Parathyroid adenoma (tissue), 2 donors: Measurements from ENCODE around the gene UBL4B.

ENCODE experiments used
- H2AFZ ChIP-seq: fragments of 300-600 bp; sonication (generic); one replicate; pipeline ENCODE4 v1.7.0; 2017; ENCODE audit warnings: antibody characterized with exemption, mild to moderate bottlenecking
- H3K27ac ChIP-seq: fragments of 300-600 bp; sonication (generic); one replicate; pipeline ENCODE4 v1.7.0; 2017
- H3K27me3 ChIP-seq: fragments of 300-600 bp; sonication (generic); one replicate; pipeline ENCODE4 v1.7.0; 2017; ENCODE audit warnings: low read length; ENCODE audit not compliant: control insufficient read depth, insufficient read depth
- H3K36me3 ChIP-seq: fragments of 300-600 bp; sonication (generic); one replicate; pipeline ENCODE4 v1.7.0; 2017; ENCODE audit warnings: low read length; ENCODE audit not compliant: control insufficient read depth, insufficient read depth
- H3K4me1 ChIP-seq: fragments of 300-600 bp; sonication (generic); one replicate; pipeline ENCODE4 v1.7.0; 2017; ENCODE audit warnings: control low read depth
- H3K4me2 ChIP-seq: fragments of 300-600 bp; sonication (generic); one replicate; pipeline ENCODE4 v1.7.0; 2017; ENCODE audit warnings: low read length
- H3K4me3 ChIP-seq: fragments of 300-600 bp; sonication (generic); one replicate; pipeline ENCODE4 v1.7.0; 2017; ENCODE audit warnings: low read depth, low read length
- H3K79me2 ChIP-seq: fragments of 300-600 bp; sonication (generic); one replicate; pipeline ENCODE4 v1.7.0; 2017; ENCODE audit warnings: control low read depth
- H3K9ac ChIP-seq: fragments of 300-600 bp; sonication (generic); one replicate; pipeline ENCODE4 v1.7.0; 2017; ENCODE audit warnings: mild to moderate bottlenecking
- H3K9me3 ChIP-seq: fragments of 300-600 bp; sonication (generic); one replicate; pipeline ENCODE4 v1.7.0; 2017; ENCODE audit warnings: low read length; ENCODE audit not compliant: control insufficient read depth
- TF ChIP-seq, protein P1 (sequence below): fragments of 300-600 bp; sonication (generic); IDR thresholded peaks from one replicate; pipeline ENCODE4 v1.7.0; 2017; ENCODE audit warnings: antibody characterized with exemption, mild to moderate bottlenecking
- donor health status: primary hyperparathyroidism.

UBL4B gene

GRCh38 chr1:110091381-110091780 lies 20.9 kb upstream of the UBL4B start:
- H3K4me1 ChIP-seq = no peaks in the 10 kb centered on the region
- no peak overlapping the region for H3K27ac ChIP-seq
- no peak overlapping the region for H3K9ac ChIP-seq
- TF ChIP-seq, protein P1, sequence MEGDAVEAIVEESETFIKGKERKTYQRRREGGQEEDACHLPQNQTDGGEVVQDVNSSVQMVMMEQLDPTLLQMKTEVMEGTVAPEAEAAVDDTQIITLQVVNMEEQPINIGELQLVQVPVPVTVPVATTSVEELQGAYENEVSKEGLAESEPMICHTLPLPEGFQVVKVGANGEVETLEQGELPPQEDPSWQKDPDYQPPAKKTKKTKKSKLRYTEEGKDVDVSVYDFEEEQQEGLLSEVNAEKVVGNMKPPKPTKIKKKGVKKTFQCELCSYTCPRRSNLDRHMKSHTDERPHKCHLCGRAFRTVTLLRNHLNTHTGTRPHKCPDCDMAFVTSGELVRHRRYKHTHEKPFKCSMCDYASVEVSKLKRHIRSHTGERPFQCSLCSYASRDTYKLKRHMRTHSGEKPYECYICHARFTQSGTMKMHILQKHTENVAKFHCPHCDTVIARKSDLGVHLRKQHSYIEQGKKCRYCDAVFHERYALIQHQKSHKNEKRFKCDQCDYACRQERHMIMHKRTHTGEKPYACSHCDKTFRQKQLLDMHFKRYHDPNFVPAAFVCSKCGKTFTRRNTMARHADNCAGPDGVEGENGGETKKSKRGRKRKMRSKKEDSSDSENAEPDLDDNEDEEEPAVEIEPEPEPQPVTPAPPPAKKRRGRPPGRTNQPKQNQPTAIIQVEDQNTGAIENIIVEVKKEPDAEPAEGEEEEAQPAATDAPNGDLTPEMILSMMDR = no peak
- no peak overlapping the region for H3K4me3 ChIP-seq
- H3K79me2 ChIP-seq = no peaks in the 10 kb centered on the region
- H3K9me3 ChIP-seq = no peaks in the 10 kb centered on the region
- H3K4me2 ChIP-seq = no peak overlapping the region
- no peaks in the 10 kb centered on the region for H3K36me3 ChIP-seq
- no peaks in the 10 kb centered on the region for H3K27me3 ChIP-seq
- no peak overlapping the region for H2AFZ ChIP-seq

DNA sequence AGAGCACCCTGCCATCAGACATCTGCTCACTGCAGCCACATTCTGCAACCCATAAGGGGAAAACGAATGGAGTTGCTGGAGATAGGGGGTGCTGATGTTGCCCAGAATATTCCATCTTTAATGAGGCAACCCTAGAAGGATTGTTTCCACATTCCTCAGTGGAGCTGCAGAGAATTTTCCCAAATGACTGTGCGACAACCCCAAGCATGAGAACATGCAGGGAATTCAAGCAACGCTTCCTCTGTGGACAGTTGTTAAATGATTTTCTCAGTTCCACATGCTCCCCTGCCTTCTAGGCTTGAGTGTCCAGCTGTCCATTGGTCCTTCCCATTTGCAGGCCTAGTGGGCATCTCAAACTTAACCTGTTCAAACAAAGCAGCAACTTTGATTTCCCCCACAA lies 20.5 kb upstream of the UBL4B start:
- Histone ChIP-seq H3K79me2 (no peaks in the 10 kb centered on the region), H3K9ac (no peak overlapping the region)

DNA sequence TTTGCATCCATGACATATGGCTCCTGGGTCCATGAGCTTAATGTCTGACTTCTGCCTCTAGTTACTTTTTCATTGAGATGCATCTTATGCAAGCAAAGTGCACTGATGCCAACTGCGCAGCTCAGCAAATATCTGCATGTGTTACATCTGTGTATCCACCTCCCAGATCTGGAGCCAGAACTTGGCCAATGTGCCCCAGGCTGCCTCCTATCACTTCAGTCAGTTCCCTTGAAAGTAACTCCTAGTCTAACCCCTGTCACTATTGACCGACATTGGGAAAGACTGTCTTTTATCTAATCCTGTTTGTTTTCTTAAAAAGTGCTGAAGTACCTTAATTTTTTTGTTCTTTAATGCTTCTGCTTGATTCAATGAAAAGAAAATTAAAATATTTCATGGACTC lies 19.3 kb upstream of the UBL4B start:
- no peak overlapping the region for H2AFZ ChIP-seq
- H3K9me3 ChIP-seq = no peaks in the 10 kb centered on the region
- H3K4me2 ChIP-seq = no peak overlapping the region
- no peak overlapping the region for H3K9ac ChIP-seq
- no peaks in the 10 kb centered on the region for H3K27me3 ChIP-seq
- H3K27ac ChIP-seq = no peak overlapping the region
- H3K4me1 ChIP-seq = no peaks in the 10 kb centered on the region
- no peak overlapping the region for H3K4me3 ChIP-seq
- no peaks in the 10 kb centered on the region for H3K79me2 ChIP-seq
- H3K36me3 ChIP-seq = no peaks in the 10 kb centered on the region
- TF ChIP-seq, protein P1 = no peak

More for the DNA sequence above, 20.5 kb upstream of the UBL4B start:
- H2AFZ ChIP-seq = no peak overlapping the region
- H3K9me3 ChIP-seq = no peaks in the 10 kb centered on the region
- H3K4me1 ChIP-seq = no peaks in the 10 kb centered on the region
- H3K27ac ChIP-seq = no peak overlapping the region
- no peaks in the 10 kb centered on the region for H3K36me3 ChIP-seq
- H3K27me3 ChIP-seq = no peaks in the 10 kb centered on the region
- TF ChIP-seq, protein P1 = no peak
- H3K4me2 ChIP-seq = no peak overlapping the region
- no peak overlapping the region for H3K4me3 ChIP-seq

- Histone ChIP-seq H3K27ac (no peak overlapping the region), H3K4me1 (no peaks in the 10 kb centered on the region), H3K9ac (no peak overlapping the region), H3K27me3 (no peaks in the 10 kb centered on the region), H3K36me3 (no peaks in the 10 kb centered on the region), H3K4me3 (no peak overlapping the region), H3K4me2 (no peak overlapping the region), H3K9me3 (no peaks in the 10 kb centered on the region), H3K79me2 (no peaks in the 10 kb centered on the region), H2AFZ (no peak overlapping the region)
- TF ChIP-seq, protein P1 = no peak
These were observed 17.1 kb upstream of the UBL4B start for GRCh38 chr1:110094931-110095654.
